Natural killer cell (primary cell): Measurements from ENCODE around the gene OR1K1. TPM values are rescaled to one million over a fixed set of nuclear protein-coding genes. Genes with fewer than 3 reads are reported as not detected.
"Not testable (repeated sequence)": the region's sequence is repeated elsewhere in the genome, so short reads cannot be mapped to it uniquely, and the experiment has no call there.

Experiments
- ATAC-seq, 3 donors: fragments of 150-1000 bp in 2 of 3; fragments of 200-7000 bp in 1 of 3; cut with Tn5 transposase; 1 replicate in 1 of 3; 2 replicates in 2 of 3; pipeline ENCODE4 v1.10.0; 2021; ENCODE audit warnings: mild to moderate bottlenecking in 2 of 3, moderate library complexity in 2 of 3
- DNase-seq, 2 donors: peaks; one replicate each; pipeline versions ENCODE4 v3.0.0 to v3.0.0-alpha.2; 2013 to 2021; ENCODE audit warnings: mixed read lengths in 1 of 2
- H3K27ac ChIP-seq: one replicate; pipeline ENCODE4 v1.5.1; 2013; ENCODE audit warnings: mild to moderate bottlenecking, low read length
- H3K27me3 ChIP-seq: one replicate; pipeline ENCODE4 v1.6.1; 2013; ENCODE audit warnings: low read length; ENCODE audit not compliant: control insufficient read depth, insufficient read depth
- H3K36me3 ChIP-seq: one replicate; pipeline ENCODE4 v1.6.1; 2013; ENCODE audit warnings: low read length; ENCODE audit not compliant: control insufficient read depth, insufficient read depth
- H3K4me1 ChIP-seq: one replicate; pipeline ENCODE4 v1.6.1; 2013; ENCODE audit warnings: low read length; ENCODE audit not compliant: control insufficient read depth, insufficient read depth
- H3K4me3 ChIP-seq: one replicate; pipeline ENCODE4 v1.5.1; 2013; ENCODE audit warnings: low read length
- H3K9me3 ChIP-seq: one replicate; pipeline ENCODE4 v1.6.1; 2013; ENCODE audit warnings: low read length; ENCODE audit not compliant: control insufficient read depth, insufficient read depth
- H3K27ac Mint-ChIP-seq, 2 donors: one replicate each; pipeline ENCODE4 v1.8.0; 2022; ENCODE audit warnings: mild to moderate bottlenecking in 2 of 2, mixed read lengths in 2 of 2, moderate library complexity in 1 of 2
- H3K27me3 Mint-ChIP-seq, 2 donors: one replicate each; pipeline ENCODE4 v1.8.0; 2022; ENCODE audit warnings: low read depth in 2 of 2, mixed read lengths in 2 of 2
- H3K36me3 Mint-ChIP-seq: one replicate; pipeline ENCODE4 v1.8.0; 2022; ENCODE audit warnings: mixed read lengths
- H3K4me1 Mint-ChIP-seq, 2 donors: one replicate each; pipeline ENCODE4 v1.8.0; 2022; ENCODE audit warnings: mixed read lengths in 2 of 2
- H3K4me3 Mint-ChIP-seq: one replicate; pipeline ENCODE4 v1.8.0; 2022; ENCODE audit warnings: mild to moderate bottlenecking, moderate library complexity, mixed read lengths
- H3K9me3 Mint-ChIP-seq, 2 donors: one replicate each; pipeline ENCODE4 v1.8.0; 2022; ENCODE audit warnings: mixed read lengths in 2 of 2
- CTCF ChIP-seq: fragments of 200-600 bp; IDR thresholded peaks from one replicate; pipeline ENCODE4 v1.8.0; 2022; ENCODE audit warnings: antibody characterized with exemption
- WGBS: methylation state at CpG from one replicate; pipeline ENCODE4 v1.1.7; 2013; ENCODE audit warnings: missing lambda C conversion rate; ENCODE audit not compliant: insufficient coverage; 5-methylcytosine and 5-hydroxymethylcytosine counted together
- intact Hi-C: fragments of 100-400 bp; cut with micrococcal nuclease; formaldehyde crosslinking; loops from one replicate; pipeline ENCODE4 v1.14.2; 2022
- total RNA-seq, 4 donors: library from RNA; stranded (reverse); fragments of 120-200 nt in 1 of 4; gene quantifications; one replicate each; pipeline versions ENCODE4 v1.2.3 to v1.2.4, GENCODE V29; 2013 to 2022

Gene OR1K1
- total RNA-seq, 3 donors from 2014 or later (not counting 1 experiment from before 2014, with no cell fraction given), result not detected

- H3K36me3 ChIP-seq, result no peaks in the 10 kb centered on the region
- no peak for ATAC-seq
- 88% methylated on average over 4 of the region's 4 CpGs for WGBS
- Mint-ChIP-seq H3K27ac (no peak overlapping the region), H3K4me3 (no peak overlapping the region), H3K4me1 (peaks cover 0 to 7% of the 10 kb centered on the region in 2 donors), H3K9me3 (no peaks in the 10 kb centered on the region), H3K27me3 (no peaks in the 10 kb centered on the region), H3K36me3 (no peaks in the 10 kb centered on the region)
- H3K4me3 ChIP-seq, result no peak overlapping the region
- no peaks in the 10 kb centered on the region for H3K9me3 ChIP-seq
- intact Hi-C loops, result no loop called here
- no peak overlapping the region for H3K27ac ChIP-seq
- H3K27me3 ChIP-seq, result no peaks in the 10 kb centered on the region
- H3K4me1 ChIP-seq, result peaks cover 6% of the 10 kb centered on the region
- no peak for DNase-seq
- TF ChIP-seq CTCF, result no peak
Observed at GRCh38 chr9:122806661-122807060, 6.7 kb downstream of the OR1K1 start.

GRCh38 chr9:122807271-122807900 lies 7.5 kb downstream of the OR1K1 start:
- DNase-seq (no peak), ATAC-seq (no peak)
- Histone ChIP-seq H3K27me3 (no peaks in the 10 kb centered on the region), H3K4me3 (no peak overlapping the region), H3K4me1 (peaks cover 6% of the 10 kb centered on the region), H3K36me3 (no peaks in the 10 kb centered on the region), H3K9me3 (no peaks in the 10 kb centered on the region), H3K27ac (no peak overlapping the region)
- Mint-ChIP-seq H3K36me3 (no peaks in the 10 kb centered on the region), H3K27me3 (no peaks in the 10 kb centered on the region), H3K27ac (no peak overlapping the region), H3K4me3 (no peak overlapping the region), H3K4me1 (peaks cover 0 to 7% of the 10 kb centered on the region in 2 donors), H3K9me3 (no peaks in the 10 kb centered on the region)
- no peak for TF ChIP-seq CTCF
- intact Hi-C loops, result no loop called here
- WGBS, result 31% methylated on average over 1 of the region's 1 CpG

GRCh38 chr9:122808141-122808540 lies 8.2 kb downstream of the OR1K1 start:
- peak in 1 of 2 donors; percentile 10 for DNase-seq
- Mint-ChIP-seq H3K4me1 (peaks cover 0 to 7% of the 10 kb centered on the region in 2 donors), H3K4me3 (no peak overlapping the region), H3K36me3 (no peaks in the 10 kb centered on the region), H3K27ac (peak overlapping the region in 1 of 2 donors; percentile 29), H3K9me3 (no peaks in the 10 kb centered on the region), H3K27me3 (no peaks in the 10 kb centered on the region)
- H3K36me3 ChIP-seq, result no peaks in the 10 kb centered on the region
- no peaks in the 10 kb centered on the region for H3K9me3 ChIP-seq
- H3K27ac ChIP-seq, result no peak overlapping the region
- no peaks in the 10 kb centered on the region for H3K27me3 ChIP-seq
- intact Hi-C loops, result no loop called here
- H3K4me3 ChIP-seq, result no peak overlapping the region
- 76% methylated on average over 3 of the region's 3 CpGs for WGBS
- H3K4me1 ChIP-seq, result peaks cover 6% of the 10 kb centered on the region
- no peak for ATAC-seq
- no peak for TF ChIP-seq CTCF

- not testable (repeated sequence) for H3K36me3 Mint-ChIP-seq
- 98% methylated on average over 6 of the region's 7 CpGs for WGBS
Observed at GRCh38 chr9:122809261-122809660, 9.3 kb downstream of the OR1K1 start.

More at GRCh38 chr9:122809261-122809660, 9.3 kb downstream of the OR1K1 start:
- H3K27me3 ChIP-seq, H3K27ac Mint-ChIP-seq, H3K36me3 ChIP-seq, DNase-seq, H3K4me3 ChIP-seq, H3K9me3 ChIP-seq, H3K4me1 ChIP-seq, H3K4me1 Mint-ChIP-seq, ATAC-seq, intact Hi-C loops, H3K4me3 Mint-ChIP-seq, H3K9me3 Mint-ChIP-seq, H3K27ac ChIP-seq, H3K27me3 Mint-ChIP-seq: not testable (repeated sequence)
